NCI-H2196 (cell line): ENCODE measurements around the gene CLMN.
A peak's percentile ranks its signal among the peaks of the same experiment; 100 is the strongest.

ENCODE experiments used
- DNase-seq: peaks from one replicate; lab custom pipeline; 2025; ENCODE audit not compliant: unreplicated experiment; lab: John Stamatoyannopoulos, UW

CLMN gene

GRCh38 chr14:95304342-95304741 is 15.4 kb downstream of the CLMN start:
- no peak for DNase-seq

GRCh38 chr14:95303552-95303951 is 16.2 kb downstream of the CLMN start:
- DNase-seq, result no peak

GRCh38 chr14:95302667-95303506 is 16.8 kb downstream of the CLMN start:
- no peak for DNase-seq

- no peak for DNase-seq
Measured at GRCh38 chr14:95301527-95302187, 18.1 kb downstream of the CLMN start.

- no peak for DNase-seq
Measured at GRCh38 chr14:95300697-95301526, 18.8 kb downstream of the CLMN start.

GRCh38 chr14:95300002-95300696 is 19.6 kb downstream of the CLMN start:
- DNase-seq, result no peak

- DNase-seq, result no peak
Measured at GRCh38 chr14:95299271-95299670, 20.4 kb downstream of the CLMN start.

- no peak for DNase-seq
Measured at GRCh38 chr14:95297832-95298231, 21.9 kb downstream of the CLMN start.

- DNase-seq, result peak; percentile 8
Measured at GRCh38 chr14:95296966-95297365, 22.7 kb downstream of the CLMN start.

- DNase-seq, result no peak
Measured at GRCh38 chr14:95295600-95296376, 23.9 kb downstream of the CLMN start.

GRCh38 chr14:95294834-95295599 is 24.7 kb downstream of the CLMN start:
- DNase-seq, result no peak

GRCh38 chr14:95294320-95294719 is 25.4 kb downstream of the CLMN start:
- no peak for DNase-seq

- DNase-seq, result no peak
Measured at GRCh38 chr14:95293449-95293848, 26.3 kb downstream of the CLMN start.

GRCh38 chr14:95292660-95293425 is 26.9 kb downstream of the CLMN start:
- DNase-seq, result no peak

GRCh38 chr14:95291859-95292542 is 27.7 kb downstream of the CLMN start:
- peak; percentile 38 for DNase-seq

GRCh38 chr14:95290871-95291431 is 28.8 kb downstream of the CLMN start:
- DNase-seq, result peak; percentile 81

- no peak for DNase-seq
Measured at GRCh38 chr14:95290021-95290420, 29.7 kb downstream of the CLMN start.
